Skin of body (tissue), 2 donors: ENCODE measurements around the gene ADK. TPM values are rescaled to one million over a fixed set of nuclear protein-coding genes. Genes with fewer than 3 reads are reported as not detected.
A peak's percentile ranks its signal among the peaks of the same experiment; 100 is the strongest.
"Not testable (repeated sequence)": the region's sequence is repeated elsewhere in the genome, so short reads cannot be mapped to it uniquely, and the experiment has no call there.

ENCODE experiments used
- DNase-seq: peaks from one replicate; lab custom pipeline; 2025; lab: John Stamatoyannopoulos, UW
- total RNA-seq: library from RNA; depleted of rRNA; stranded (reverse); fragments of >200 nt; gene quantifications from one replicate; pipeline ENCODE4 v1.2.3, GENCODE V29; 2014

Gene ADK
- total RNA-seq, 1 donor from 2014 or later: 42.5 TPM

DNA sequence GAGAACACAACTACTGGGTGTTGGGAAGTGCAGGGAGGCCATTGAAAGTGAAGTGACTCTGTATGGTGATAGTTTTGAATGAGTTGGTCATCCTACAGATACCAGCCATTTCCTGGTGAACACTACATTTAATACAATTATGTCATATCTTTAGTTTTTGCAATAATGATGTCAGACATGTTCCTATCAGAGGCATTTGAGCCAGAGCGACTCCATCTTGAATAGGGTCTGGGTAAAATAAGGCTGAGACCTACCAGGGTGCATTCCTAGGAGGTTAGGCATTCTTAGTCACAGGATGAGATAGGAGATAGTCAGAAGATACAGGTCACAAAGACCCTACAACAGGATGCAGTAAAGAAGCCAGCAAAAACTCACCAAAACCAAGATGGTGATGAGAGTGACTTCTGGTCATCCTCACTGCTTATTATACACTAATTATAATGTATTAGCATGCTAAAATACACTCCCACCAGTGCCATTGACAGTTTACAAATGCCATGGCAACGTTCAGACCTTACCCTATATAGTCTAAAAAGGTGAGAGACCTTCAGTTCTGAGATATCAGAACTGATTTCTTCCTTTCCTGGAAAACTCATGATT is 28.2 kb downstream of the ADK start:
- no peak for DNase-seq

- no peak for DNase-seq
Observed at GRCh38 chr10:74186678-74187077, 35.7 kb downstream of the ADK start.

GRCh38 chr10:74187237-74187636 is 36.2 kb downstream of the ADK start:
- DNase-seq: no peak

DNA sequence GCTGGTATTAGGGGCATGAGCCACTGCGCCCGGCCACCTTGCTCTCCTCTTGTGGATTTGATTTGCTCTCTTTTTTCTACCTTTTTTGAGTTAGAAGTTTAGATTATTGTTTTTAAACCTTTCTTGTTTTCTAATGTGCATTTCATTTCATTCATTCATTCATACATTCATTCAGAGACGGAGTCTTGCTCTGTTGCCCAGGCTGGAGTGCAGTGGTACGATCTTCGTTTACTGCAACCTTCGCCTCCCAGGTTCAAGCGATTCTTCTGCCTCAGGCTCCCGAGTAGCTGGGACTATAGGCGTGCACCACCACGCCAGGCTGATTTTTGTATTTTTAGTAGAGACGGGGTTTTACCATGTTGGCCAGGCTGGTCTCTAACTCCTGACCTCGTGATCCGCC is 37.6 kb downstream of the ADK start:
- DNase-seq: not testable (repeated sequence)

- peak; percentile 91 for DNase-seq
Observed at GRCh38 chr10:74189999-74190421, 39.0 kb downstream of the ADK start.

DNA sequence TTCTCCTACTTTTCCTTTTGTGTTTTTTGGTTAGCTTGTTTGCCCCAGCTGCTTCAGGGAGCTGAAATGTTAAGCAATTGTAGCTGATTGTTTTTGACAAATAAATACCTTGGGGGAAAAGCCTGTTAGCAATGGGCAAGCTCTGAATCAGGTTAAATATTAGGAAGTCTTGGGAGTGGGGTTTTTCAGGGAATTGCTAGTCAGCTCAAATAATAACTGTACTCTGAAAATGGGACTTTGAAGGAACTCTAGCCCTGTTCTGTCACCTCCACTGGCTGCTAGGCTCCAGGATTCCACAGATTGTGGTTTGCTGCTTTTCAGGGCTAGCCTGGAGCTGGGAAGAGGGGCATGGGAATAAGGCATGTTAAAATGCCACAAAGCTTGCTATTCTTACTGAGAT is 39.5 kb downstream of the ADK start:
- DNase-seq: no peak

- DNase-seq: no peak
Observed at GRCh38 chr10:74194545-74194944, 43.5 kb downstream of the ADK start.

DNA sequence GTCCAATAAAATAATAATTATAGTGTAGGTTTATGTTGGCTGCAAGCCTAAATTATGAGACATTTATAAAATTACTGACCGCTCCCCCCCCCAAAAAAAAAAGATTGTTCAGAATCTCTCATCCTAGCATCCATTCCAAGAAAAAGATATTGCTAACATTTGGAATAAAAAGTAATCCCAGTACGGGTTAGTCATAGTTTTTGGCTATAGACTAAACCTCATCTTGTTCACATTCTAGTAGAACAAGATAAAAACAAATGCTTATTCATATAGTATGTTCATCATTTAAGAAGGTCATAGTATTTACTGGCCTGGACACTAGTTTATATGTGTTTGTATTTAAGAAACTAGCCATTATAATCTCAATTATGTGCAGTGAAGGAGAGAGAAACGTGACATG is 44.0 kb downstream of the ADK start:
- peak; percentile 48 for DNase-seq

DNA sequence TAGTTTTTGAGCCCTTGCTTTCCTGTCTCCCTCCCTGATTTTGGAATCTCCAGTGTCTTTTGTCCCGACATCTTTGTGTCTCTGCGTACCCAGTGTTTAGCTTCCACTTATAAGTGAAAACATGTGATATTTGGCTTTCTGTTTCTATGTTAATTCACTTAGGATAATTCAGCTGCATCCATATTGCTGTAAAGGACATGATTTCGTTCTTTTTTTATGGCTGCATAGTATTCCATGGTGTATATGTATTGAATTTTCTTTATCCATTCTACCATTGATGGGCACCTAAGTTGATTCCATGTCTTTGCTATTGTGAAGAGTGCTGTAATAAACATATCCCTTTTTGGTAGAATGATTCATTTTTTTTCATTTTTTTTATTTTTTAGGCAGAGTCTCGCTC is 48.3 kb downstream of the ADK start:
- no peak for DNase-seq

DNA sequence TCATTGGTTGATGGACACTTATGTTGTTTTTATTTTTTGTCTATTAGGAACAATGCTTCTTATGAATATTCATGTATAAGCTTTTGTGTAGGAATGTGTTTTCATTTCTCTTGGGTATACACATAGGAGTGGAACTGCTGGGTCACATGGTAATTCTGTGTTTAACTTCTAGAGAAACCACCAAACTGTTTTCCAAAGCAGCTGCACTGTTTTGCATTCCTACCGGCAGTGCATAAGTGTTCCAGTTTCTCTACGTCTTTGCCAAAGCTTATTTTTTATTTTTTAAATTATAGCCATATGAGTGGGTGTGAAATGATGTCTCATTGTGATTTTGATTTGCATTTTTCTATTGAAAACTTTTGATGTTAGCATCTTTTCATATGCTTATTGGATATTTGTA is 51.3 kb downstream of the ADK start:
- peak; percentile 62 for DNase-seq

- no peak for DNase-seq
Observed at GRCh38 chr10:74206746-74207145, 55.7 kb downstream of the ADK start.

GRCh38 chr10:74207691-74208480 is 56.9 kb downstream of the ADK start:
- DNase-seq: no peak

- DNase-seq: no peak
Observed at GRCh38 chr10:74208997-74209396, 58.0 kb downstream of the ADK start.

DNA sequence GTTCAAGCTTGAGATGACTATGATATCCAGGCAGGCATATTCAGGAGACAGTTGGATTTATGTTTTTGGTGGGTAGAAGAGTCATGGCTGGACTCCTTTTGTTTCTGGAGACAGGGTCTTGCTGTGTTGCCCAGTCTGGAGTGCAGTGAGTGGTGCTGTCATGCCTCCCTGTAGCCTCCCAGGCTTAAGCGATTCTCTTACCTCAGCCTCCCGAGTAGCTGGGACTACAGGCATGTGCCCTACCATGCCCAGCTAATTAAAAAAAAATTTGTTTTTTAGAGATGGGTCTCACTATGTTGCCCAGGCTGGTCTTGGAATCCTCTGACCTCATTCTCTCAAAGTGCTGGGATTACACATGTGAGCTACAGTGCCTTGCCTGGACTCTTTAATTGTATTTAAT is 62.0 kb downstream of the ADK start:
- DNase-seq: no peak

- no peak for DNase-seq
Observed at GRCh38 chr10:74213571-74214162, 62.6 kb downstream of the ADK start.

DNA sequence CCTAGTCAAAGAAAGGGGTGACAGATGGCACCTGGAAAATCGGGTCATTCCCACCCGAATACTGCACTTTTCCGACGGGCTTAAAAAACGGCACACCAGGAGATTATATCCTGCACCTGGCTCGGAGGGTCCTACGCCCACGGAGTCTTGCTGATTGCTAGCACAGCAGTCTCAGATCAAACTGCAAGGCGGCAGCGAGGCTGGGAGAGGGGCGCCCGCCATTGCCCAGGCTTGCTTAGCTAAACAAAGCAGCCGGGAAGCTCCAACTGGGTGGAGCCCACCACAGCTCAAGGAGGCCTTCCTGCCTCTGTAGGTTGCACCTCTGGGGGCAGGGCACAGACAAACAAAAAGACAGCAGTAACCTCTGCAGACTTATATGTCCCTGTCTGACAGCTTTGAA is 66.1 kb downstream of the ADK start:
- not testable (repeated sequence) for DNase-seq

- DNase-seq: not testable (repeated sequence)
Observed at GRCh38 chr10:74222467-74222866, 71.4 kb downstream of the ADK start.

DNA sequence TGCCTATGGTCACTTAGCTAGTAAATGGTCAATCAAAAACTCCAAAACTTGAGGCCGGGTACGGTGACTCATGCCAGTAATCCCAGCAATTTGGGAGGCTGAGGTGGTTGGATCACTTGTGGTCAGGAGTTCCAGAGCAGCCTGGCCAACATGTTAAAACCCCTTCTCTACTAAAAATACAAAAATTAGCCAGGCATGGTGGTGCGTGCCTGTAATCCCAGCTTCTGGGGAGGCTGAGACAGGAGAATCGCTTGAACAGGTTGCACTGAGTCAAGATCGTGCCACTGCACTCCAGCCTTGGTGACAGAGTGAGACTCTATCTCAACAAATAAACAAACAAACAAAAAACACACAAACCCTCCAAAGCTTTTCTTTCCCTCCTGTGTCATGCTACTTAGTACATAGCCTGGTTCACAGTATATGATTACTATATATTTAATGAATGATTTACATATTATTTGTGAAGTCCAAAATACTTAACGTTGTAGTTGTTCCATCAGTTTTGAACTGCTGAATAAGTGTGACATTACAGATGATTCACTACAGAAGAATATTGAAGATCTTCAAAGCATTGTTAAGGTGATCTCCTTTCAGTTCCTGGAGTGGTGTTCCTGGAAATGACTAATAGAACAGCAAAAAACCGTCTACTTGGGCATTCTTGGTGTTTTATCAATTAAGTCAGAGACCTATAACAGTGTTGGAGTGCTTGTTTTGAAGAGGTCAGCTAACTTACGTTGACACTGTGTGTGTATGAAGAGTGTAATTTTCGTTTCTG is 72.9 kb downstream of the ADK start:
- DNase-seq: no peak

- DNase-seq: no peak
Observed at GRCh38 chr10:74227697-74228424, 76.8 kb downstream of the ADK start.

DNA sequence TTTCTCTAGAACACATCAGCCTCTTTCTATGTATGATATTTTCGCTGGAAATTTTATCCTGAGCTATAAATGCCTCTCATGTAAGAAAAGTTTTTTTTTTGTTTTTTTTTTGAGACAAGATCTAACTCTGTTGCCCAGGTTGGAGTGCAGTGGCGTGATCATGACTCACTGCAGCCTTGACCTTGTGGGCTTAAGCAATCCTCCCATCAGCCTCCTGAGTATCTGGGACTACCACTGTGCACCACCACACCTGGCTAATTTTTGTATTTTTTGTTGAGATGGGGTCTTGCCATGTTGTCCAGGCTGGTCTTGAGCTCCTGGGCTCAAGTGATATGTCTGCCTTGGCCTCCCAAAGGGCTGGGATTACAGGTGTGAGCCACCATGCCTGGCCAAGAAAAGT is 80.4 kb downstream of the ADK start:
- DNase-seq: no peak

DNA sequence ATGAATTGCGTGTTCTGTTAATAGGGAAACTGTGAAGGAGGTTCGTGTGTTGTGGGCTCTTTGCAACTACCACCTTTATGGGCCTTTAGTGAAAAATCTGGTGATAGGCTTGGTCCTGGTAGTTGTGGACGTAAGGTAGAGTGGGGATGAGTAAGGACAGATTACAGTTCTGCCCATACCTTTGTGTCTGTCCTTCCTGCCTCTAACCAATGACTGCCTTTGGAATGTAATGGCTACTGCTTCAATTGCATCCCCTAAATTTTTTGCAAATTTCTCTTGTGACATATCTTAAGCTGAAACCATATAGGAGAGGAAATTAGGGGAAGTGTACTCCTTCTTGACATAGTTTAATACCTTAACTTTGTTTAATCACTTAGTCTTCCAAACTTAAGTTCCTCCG is 82.3 kb downstream of the ADK start:
- no peak for DNase-seq
